Measurements from ENCODE around the gene PTCD2. TPM values are rescaled to one million over a fixed set of nuclear protein-coding genes. Genes with fewer than 3 reads are reported as not detected.

Gene PTCD2
- total RNA-seq, 1 experiment from 2014 or later = 19.3 TPM

DNA sequence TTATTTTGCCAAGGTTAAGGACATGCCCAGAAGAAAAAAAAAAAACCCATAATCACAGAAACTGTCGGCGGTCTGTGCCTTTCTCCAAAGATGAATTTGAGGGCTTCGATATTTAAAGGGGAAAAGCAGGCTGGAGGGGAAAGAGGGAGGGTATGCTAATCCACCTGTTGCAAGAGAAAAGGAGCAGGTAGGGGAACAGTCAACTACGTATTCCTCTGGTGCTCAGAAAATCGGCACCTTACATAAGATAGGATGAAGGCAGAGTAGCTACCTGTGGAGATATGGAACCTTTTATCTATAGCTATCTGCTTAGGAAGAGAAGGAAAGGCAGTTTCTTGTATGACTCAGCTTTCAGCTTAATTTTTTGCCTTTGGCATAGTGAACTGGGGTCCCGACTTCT lies 77.7 kb downstream of the PTCD2 start:
- H2AFZ ChIP-seq (ENCODE audit: low read depth, low read length, poor library complexity, severe bottlenecking) = no peak overlapping the region
- ATAC-seq (no peak), DNase-seq (ENCODE audit: low read depth, low spot score) (no peak)
- H3K9ac ChIP-seq (ENCODE audit: low read length) = no peak overlapping the region
- no peaks in the 10 kb centered on the region for H4K20me1 ChIP-seq (ENCODE audit: insufficient read depth)
- H3K9me3 ChIP-seq (ENCODE audit: control insufficient read depth in 1 of 2, insufficient read depth in 1 of 2, low read depth in 1 of 2, low read length in 2 of 2) = peaks cover 5 to 11% of the 10 kb centered on the region in 2 experiments; a peak in 3 of 4 replicates
- no TSS peak for BruUV-seq (replicated peaks)
- no peaks in the 10 kb centered on the region for H3K36me3 ChIP-seq (ENCODE audit: control insufficient read depth in 1 of 2, insufficient read depth in 2 of 2, low read length in 2 of 2)
- ChIA-PET RAD21 (ENCODE audit: low non-redundant PET in 1 of 2, low total read pairs in 2 of 2, uncharacterized antibody in 2 of 2, unreplicated experiment in 2 of 2) (no interaction called here), CTCF (no interaction called here), POLR2A (no interaction called here)
- intact Hi-C loops (cut with micrococcal nuclease) = no loop called here
- no peak overlapping the region for H3K4me2 ChIP-seq (ENCODE audit: low read length)
- no peak overlapping the region for H3K27ac ChIP-seq (ENCODE audit: low read depth, low read length)
- no peaks in the 10 kb centered on the region for H3K79me2 ChIP-seq (ENCODE audit: insufficient read depth, low read length)
- no peaks in the 10 kb centered on the region for H3K9me2 ChIP-seq (ENCODE audit: insufficient read depth)
- TF ChIP-seq ZNF274 (IDR thresholded peaks at IDR 0.05; ENCODE audit: low read depth, low read length) (no peak), TCF7L2 (IDR thresholded peaks at IDR 0.05; ENCODE audit: borderline replicate concordance, extremely low read depth, insufficient read depth, insufficient read length) (no peak), YY1 (IDR thresholded peaks at IDR 0.05; ENCODE audit: extremely low read depth, insufficient replicate concordance, low read depth, low read length) (no peak), JUND (IDR thresholded peaks at IDR 0.05) (no peak), SP1 (IDR thresholded peaks at IDR 0.05; ENCODE audit: low read depth) (no peak), ELF1 (IDR thresholded peaks at IDR 0.05; ENCODE audit: borderline replicate concordance, low read depth) (no peak), CEBPB (IDR thresholded peaks at IDR 0.05; ENCODE audit: low read depth) (no peak), EGR1 (IDR thresholded peaks at IDR 0.05; ENCODE audit: low read depth) (no peak), EZH2phosphoT487 (IDR thresholded peaks at IDR 0.05; ENCODE audit: borderline replicate concordance) (no peak), POLR2A (IDR thresholded peaks at IDR 0.05; ENCODE audit: borderline replicate concordance, extremely low read depth, insufficient read depth, insufficient read length) (no peak), EZH2 (IDR thresholded peaks at IDR 0.05) (no peak), POLR2AphosphoS5 (IDR thresholded peaks at IDR 0.05; ENCODE audit: low read depth, low read length) (no peak)
- TF ChIP-seq, protein P1, sequence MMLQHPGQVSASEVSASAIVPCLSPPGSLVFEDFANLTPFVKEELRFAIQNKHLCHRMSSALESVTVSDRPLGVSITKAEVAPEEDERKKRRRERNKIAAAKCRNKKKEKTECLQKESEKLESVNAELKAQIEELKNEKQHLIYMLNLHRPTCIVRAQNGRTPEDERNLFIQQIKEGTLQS (IDR thresholded peaks at IDR 0.05) = no peak
- TF ChIP-seq, protein P2, sequence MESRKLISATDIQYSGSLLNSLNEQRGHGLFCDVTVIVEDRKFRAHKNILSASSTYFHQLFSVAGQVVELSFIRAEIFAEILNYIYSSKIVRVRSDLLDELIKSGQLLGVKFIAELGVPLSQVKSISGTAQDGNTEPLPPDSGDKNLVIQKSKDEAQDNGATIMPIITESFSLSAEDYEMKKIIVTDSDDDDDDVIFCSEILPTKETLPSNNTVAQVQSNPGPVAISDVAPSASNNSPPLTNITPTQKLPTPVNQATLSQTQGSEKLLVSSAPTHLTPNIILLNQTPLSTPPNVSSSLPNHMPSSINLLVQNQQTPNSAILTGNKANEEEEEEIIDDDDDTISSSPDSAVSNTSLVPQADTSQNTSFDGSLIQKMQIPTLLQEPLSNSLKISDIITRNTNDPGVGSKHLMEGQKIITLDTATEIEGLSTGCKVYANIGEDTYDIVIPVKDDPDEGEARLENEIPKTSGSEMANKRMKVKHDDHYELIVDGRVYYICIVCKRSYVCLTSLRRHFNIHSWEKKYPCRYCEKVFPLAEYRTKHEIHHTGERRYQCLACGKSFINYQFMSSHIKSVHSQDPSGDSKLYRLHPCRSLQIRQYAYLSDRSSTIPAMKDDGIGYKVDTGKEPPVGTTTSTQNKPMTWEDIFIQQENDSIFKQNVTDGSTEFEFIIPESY (IDR thresholded peaks at IDR 0.05; ENCODE audit: extremely low read depth, insufficient replicate concordance, low read length) = no peak
- H3K27me3 ChIP-seq (ENCODE audit: insufficient read depth, low read length) = no peaks in the 10 kb centered on the region
- H3K4me1 ChIP-seq (ENCODE audit: control insufficient read depth in 1 of 2, insufficient read depth in 2 of 2, low read length in 2 of 2) = no peaks in the 10 kb centered on the region
- no peak overlapping the region for H3K4me3 ChIP-seq (replicated peaks in 1 of 2; ENCODE audit: low read depth in 1 of 2, low read length in 2 of 2)

Measured in HCT116 (cell line).